K562 (cell line): ENCODE measurements around the gene SMIM41. TPM values are rescaled to one million over a fixed set of nuclear protein-coding genes. Genes with fewer than 3 reads are reported as not detected.
A peak's percentile ranks its signal among the peaks of the same experiment; 100 is the strongest.

ENCODE experiments used
- ATF1 ChIP-seq, 2 experiments: fragments of 450-650 bp in 1 of 2; IDR thresholded peaks; 2 replicates each; pipeline ENCODE4 v1.6.1; 2016; ENCODE audit warnings: missing compliant biosample characterization in 1 of 2, missing genetic modification characterization in 1 of 2
- ATF3 ChIP-seq, 2 experiments: fragments of 450-650 bp in 1 of 2; sonication (generic) in 1 of 2; formaldehyde crosslinking in 1 of 2; IDR thresholded peaks in 1 of 2; conservative IDR thresholded peaks in 1 of 2; 2 replicates each; pipeline versions ENCODE4 v1.6.1 to v1.8.1; 2016 to 2023; ENCODE audit warnings: mild to moderate bottlenecking in 2 of 2, moderate library complexity in 2 of 2, inconsistent platforms in 1 of 2, missing genetic modification reagents in 1 of 2
- DNMT1 ChIP-seq: fragments of 450-650 bp; IDR thresholded peaks from 2 replicates; pipeline ENCODE4 v1.6.1; 2016; ENCODE audit warnings: antibody characterized with exemption, mild to moderate bottlenecking
- IFI16 ChIP-seq: fragments of 250-450 bp; sonication (Bioruptor Pico); IDR thresholded peaks from 2 replicates; pipeline ENCODE4 v2.1.2; 2022; ENCODE audit warnings: mild to moderate bottlenecking, inconsistent platforms
- JUN ChIP-seq, 2 experiments: sonication (generic) in 1 of 2; formaldehyde crosslinking in 1 of 2; IDR thresholded peaks; 2 replicates each; pipeline versions ENCODE4 v1.6.1 to v1.8.0; 2012 to 2022; ENCODE audit warnings: borderline replicate concordance in 2 of 2, mild to moderate bottlenecking in 2 of 2, improper control_type of control experiment in 1 of 2, low read depth in 1 of 2, low read length in 1 of 2, missing genetic modification reagents in 1 of 2
- JUND ChIP-seq, 2 experiments: IDR thresholded peaks; 2 replicates in 1 of 2; 3 replicates in 1 of 2; pipeline ENCODE4 v1.6.1; 2011; ENCODE audit warnings: borderline replicate concordance in 2 of 2, low read depth in 2 of 2, low read length in 2 of 2, improper control_type of control experiment in 1 of 2, missing biosample characterization in 1 of 2, missing genetic modification characterization in 1 of 2, missing genetic modification reagents in 1 of 2
- KLF1 ChIP-seq: fragments of 450-650 bp; IDR thresholded peaks from 2 replicates; pipeline ENCODE4 v1.6.1; 2016; ENCODE audit warnings: missing genetic modification characterization, missing compliant biosample characterization
- PKNOX1 ChIP-seq: fragments of 450-650 bp; IDR thresholded peaks from 2 replicates; pipeline ENCODE4 v1.6.1; 2016
- POLR2A ChIP-seq: fragments of 450-650 bp; conservative IDR thresholded peaks from 2 replicates; pipeline ENCODE4 v1.6.1; 2016
- RUNX1 ChIP-seq: sonication (generic); IDR thresholded peaks from 2 replicates; pipeline ENCODE4 v1.6.1; 2016; ENCODE audit warnings: antibody characterized with exemption, low read depth
- SAFB ChIP-seq: fragments of 200-400 bp; formaldehyde crosslinking; IDR thresholded peaks from 2 replicates; pipeline ENCODE4 v1.6.1; 2017; ENCODE audit warnings: low read depth, low read length, borderline replicate concordance
- SAFB2 ChIP-seq: fragments of 200-400 bp; formaldehyde crosslinking; IDR thresholded peaks from 2 replicates; pipeline ENCODE4 v1.6.1; 2018; ENCODE audit warnings: borderline replicate concordance, low read length, low read depth, moderate library complexity; ENCODE audit not compliant: severe bottlenecking
- UBTF ChIP-seq, 2 experiments: IDR thresholded peaks; 2 replicates each; pipeline ENCODE4 v1.6.1; 2012; ENCODE audit warnings: improper control_type of control experiment in 2 of 2, low read depth in 2 of 2, low read length in 2 of 2, borderline replicate concordance in 1 of 2
- ZBTB9 ChIP-seq: fragments of 450-650 bp; formaldehyde crosslinking; IDR thresholded peaks from 2 replicates; pipeline ENCODE4 v1.4.0; 2020; ENCODE audit warnings: mild to moderate bottlenecking, moderate library complexity
- ZFX ChIP-seq: sonication (generic); formaldehyde crosslinking; IDR thresholded peaks from 2 replicates; pipeline ENCODE4 v1.8.0; 2022; ENCODE audit warnings: mild to moderate bottlenecking, missing genetic modification reagents, moderate library complexity
- ZNF23 ChIP-seq: fragments of 250-450 bp; sonication (Bioruptor Pico); IDR thresholded peaks from 2 replicates; pipeline ENCODE4 v1.4.0; 2020; ENCODE audit warnings: mild to moderate bottlenecking
- ZNF239 ChIP-seq: fragments of 250-450 bp; sonication (Bioruptor Pico); IDR thresholded peaks from 2 replicates; pipeline ENCODE4 v1.4.0; 2020; ENCODE audit warnings: mild to moderate bottlenecking
- ZNF75A ChIP-seq: fragments of 450-650 bp; formaldehyde crosslinking; IDR thresholded peaks from 2 replicates; pipeline ENCODE4 v1.4.0; 2020; ENCODE audit warnings: mild to moderate bottlenecking
- polyA plus RNA-seq, 8 experiments: library from polyadenylated mRNA; depleted of rRNA in 4 of 8; stranded (reverse) in 5 of 8; unstranded in 3 of 8; fragments of >200 nt; fragmentation: Nextera tagmentation in 2 of 8; fragmentation: Illumina TruSeq in 1 of 8; extraction: Ambion mirVana in 2 of 8; extraction: Trizol in 1 of 8; gene quantifications; 2 replicates each; pipeline versions ENCODE4 v1.2.1 to v1.2.3, GENCODE V29; 2011 to 2014; ENCODE audit warnings: inconsistent platforms in 1 of 8, missing spikeins in 1 of 8
- total RNA-seq, 7 experiments: library from RNA; depleted of rRNA in 6 of 7; stranded (reverse); fragments of >200 nt in 6 of 7; fragmentation: Illumina TruSeq in 2 of 7; extraction: Trizol in 2 of 7; gene quantifications; 2 replicates each; pipeline versions ENCODE4 v1.2.1 to v1.2.3, GENCODE V29; 2011 to 2021; ENCODE audit warnings: low replicate concordance in 1 of 7

SMIM41 gene
- total and polyA plus RNA-seq, 9 of the 15 experiments (the other 6 are each of a cell fraction or from before 2014, with no cell fraction given) = not detected

GRCh38 chr12:52032804-52033445, 46.6 kb upstream of the SMIM41 start (continued):
- TF ChIP-seq UBTF (IDR thresholded peaks at IDR 0.05; ENCODE audit: borderline replicate concordance in 1 of 2, low read depth in 2 of 2, low read length in 2 of 2) = peak; percentile 52 to 81; a peak in 1 of 4 replicates
- 0 out of 2 replicates have a peak, but pooled peaks have one; percentile 16 for TF ChIP-seq KLF1 (tag)
- TF ChIP-seq ZNF23 (CRISPR knock-in tag) = no peak
- TF ChIP-seq RUNX1 = no peak
- TF ChIP-seq JUN (IDR thresholded peaks at IDR 0.05; ENCODE audit: borderline replicate concordance, low read depth, low read length) = peak; percentile 68
- TF ChIP-seq JUN (CRISPR knock-in tag; IDR thresholded peaks at IDR 0.05; ENCODE audit: borderline replicate concordance) = peak; percentile 57; the same call in 1 of the 2 replicates
- 0 out of 2 replicates have a peak, but pooled peaks have one; percentile 4 for TF ChIP-seq PKNOX1
- peak; percentile 68 for TF ChIP-seq POLR2A
- TF ChIP-seq ATF3 (IDR thresholded peaks at IDR 0.05) = peak; percentile 51; the same call in 1 of the 2 replicates
- no peak for TF ChIP-seq ATF3 (CRISPR knock-in tag; conservative IDR thresholded peaks at IDR 0.05)
- TF ChIP-seq ZBTB9 = no peak
- no peak for TF ChIP-seq SAFB
- no peak for TF ChIP-seq DNMT1
- TF ChIP-seq ATF1 (CRISPR knock-in tag; IDR thresholded peaks at IDR 0.05) = no peak
- TF ChIP-seq ATF1 (tag; IDR thresholded peaks at IDR 0.05) = peak; percentile 91
- TF ChIP-seq ZNF75A = no peak
- TF ChIP-seq ZFX (CRISPR knock-in tag) = peak; percentile 93
- peak; percentile 82 for TF ChIP-seq JUND (IDR thresholded peaks at IDR 0.05; ENCODE audit: borderline replicate concordance, low read depth, low read length)
- peak; percentile 81; the same call in 1 of the 3 replicates for TF ChIP-seq JUND (tag; IDR thresholded peaks at IDR 0.05; ENCODE audit: borderline replicate concordance, low read depth, low read length)
- no peak for TF ChIP-seq ZNF239 (CRISPR knock-in tag)
- TF ChIP-seq SAFB2 = no peak
- no peak for TF ChIP-seq IFI16
